NT2/D1 (cell line): Measurements from ENCODE around the gene ZNF513.

ENCODE experiments used
- SUZ12 ChIP-seq: IDR thresholded peaks from 2 replicates; pipeline ENCODE4 v1.6.1; 2011; ENCODE audit not compliant: insufficient read length, insufficient read depth; ENCODE audit errors: extremely low read depth
- YY1 ChIP-seq: IDR thresholded peaks from 2 replicates; pipeline ENCODE4 v1.6.1; 2011; ENCODE audit not compliant: insufficient read length, insufficient read depth
- ZNF274 ChIP-seq: IDR thresholded peaks from 2 replicates; pipeline ENCODE4 v1.6.1; 2011; ENCODE audit warnings: mild to moderate bottlenecking, low read depth, low read length

- TF ChIP-seq ZNF274 = no peak
- TF ChIP-seq YY1 = no peak
- TF ChIP-seq SUZ12 = no peak
Observed at GRCh38 chr2:27354597-27354927, 26.0 kb downstream of the ZNF513 start.
